Stimulated activated CD4-positive, alpha-beta T cell treated with anti-CD3 and anti-CD28 coated beads, Interleukin-4, amount 100 ng/mL, for 24 hours (primary cell): ENCODE measurements around the gene FUNDC2.
"Not testable (repeated sequence)": the region's sequence is repeated elsewhere in the genome, so short reads cannot be mapped to it uniquely, and the experiment has no call there.

ENCODE experiments used
- DNase-seq: peaks from one replicate; pipeline ENCODE4 v3.0.0-alpha.2; 2020

FUNDC2 gene

GRCh38 chrX:155026727-155027508 is at the start of gene FUNDC2:
Gene FUNDC2, plus strand, starts transcription at chrX:155026844. Its CDS starts 95 bp downstream, at chrX:155026939.
- peak; percentile 91 for DNase-seq

- DNase-seq = no peak
These were observed 47.0 kb upstream of the FUNDC2 start for GRCh38 chrX:154979629-154980028.

- DNase-seq = peak; percentile 75
These were observed 46.1 kb upstream of the FUNDC2 start for GRCh38 chrX:154980330-154981115.

GRCh38 chrX:154981116-154981411 is 45.6 kb upstream of the FUNDC2 start:
- no peak for DNase-seq

- no peak for DNase-seq
These were observed 39.6 kb upstream of the FUNDC2 start for GRCh38 chrX:154986826-154987575.

GRCh38 chrX:154987940-154988339 is 38.7 kb upstream of the FUNDC2 start:
- DNase-seq = no peak

- DNase-seq = no peak
These were observed 37.9 kb upstream of the FUNDC2 start for GRCh38 chrX:154988719-154989118.

GRCh38 chrX:154990496-154990895 is 36.1 kb upstream of the FUNDC2 start:
- no peak for DNase-seq

GRCh38 chrX:154991039-154991438 is 35.6 kb upstream of the FUNDC2 start:
- DNase-seq = peak; percentile 44

GRCh38 chrX:154991476-154991875 is 35.2 kb upstream of the FUNDC2 start:
- DNase-seq = no peak

- no peak for DNase-seq
These were observed 28.3 kb upstream of the FUNDC2 start for GRCh38 chrX:154998204-154998880.

GRCh38 chrX:155000841-155001240 is 25.8 kb upstream of the FUNDC2 start:
- no peak for DNase-seq

GRCh38 chrX:155001873-155002272 is 24.8 kb upstream of the FUNDC2 start:
- no peak for DNase-seq

- DNase-seq = no peak
These were observed 21.5 kb upstream of the FUNDC2 start for GRCh38 chrX:155005190-155005589.

GRCh38 chrX:155006379-155006778 is 20.3 kb upstream of the FUNDC2 start:
- not testable (repeated sequence) for DNase-seq

- not testable (repeated sequence) for DNase-seq
These were observed 19.6 kb upstream of the FUNDC2 start for GRCh38 chrX:155006913-155007671.

GRCh38 chrX:155008578-155008977 is 18.1 kb upstream of the FUNDC2 start:
- DNase-seq = not testable (repeated sequence)

- DNase-seq = no peak
These were observed 16.6 kb upstream of the FUNDC2 start for GRCh38 chrX:155009994-155010472.

- DNase-seq = no peak
These were observed 6.1 kb upstream of the FUNDC2 start for GRCh38 chrX:155020591-155020990.

- DNase-seq = no peak
These were observed 4.1 kb upstream of the FUNDC2 start, which contains the start of gene F8 for GRCh38 chrX:155022585-155022984. Gene F8, minus strand, starts transcription at chrX:155022723. Its CDS starts 171 bp downstream, at chrX:155022552.

GRCh38 chrX:155023907-155024833 is 2.5 kb upstream of the FUNDC2 start:
- no peak for DNase-seq
